ENCODE results near the gene ANO7. TPM values are rescaled to one million over a fixed set of nuclear protein-coding genes. Genes with fewer than 3 reads are reported as not detected.

ANO7 gene
- total RNA-seq, 1 donor from 2014 or later = 3.3 TPM

GRCh38 chr2:241213041-241213440 is 24.6 kb downstream of the ANO7 start:
- Mint-ChIP-seq H3K4me3 (no peak overlapping the region), H3K27me3 (peaks cover 7% of the 10 kb centered on the region), H3K9me3 (no peaks in the 10 kb centered on the region), H3K4me1 (ENCODE audit: unreplicated experiment) (no peaks in the 10 kb centered on the region), H3K27ac (no peak overlapping the region), H3K36me3 (no peaks in the 10 kb centered on the region)
- no peak for TF ChIP-seq CTCF (conservative IDR thresholded peaks at IDR 0.05)
- no peak for DNase-seq (ENCODE audit: extremely low spot score, unreplicated experiment)

- Mint-ChIP-seq H3K4me3 (no peak overlapping the region), H3K36me3 (no peaks in the 10 kb centered on the region), H3K4me1 (ENCODE audit: unreplicated experiment) (peaks cover 2% of the 10 kb centered on the region), H3K27me3 (peaks cover 7% of the 10 kb centered on the region), H3K9me3 (no peaks in the 10 kb centered on the region), H3K27ac (no peak overlapping the region)
- DNase-seq (ENCODE audit: extremely low spot score, unreplicated experiment) = no peak
- TF ChIP-seq CTCF (conservative IDR thresholded peaks at IDR 0.05) = no peak
Measured at GRCh38 chr2:241213567-241213966, 25.1 kb downstream of the ANO7 start.

GRCh38 chr2:241214209-241214608 is 25.7 kb downstream of the ANO7 start:
- H3K4me1 Mint-ChIP-seq (ENCODE audit: unreplicated experiment) = peaks cover 9% of the 10 kb centered on the region
- H3K36me3 Mint-ChIP-seq = no peaks in the 10 kb centered on the region
- no peak overlapping the region for H3K27ac Mint-ChIP-seq
- no peak overlapping the region for H3K4me3 Mint-ChIP-seq
- no peak for TF ChIP-seq CTCF (conservative IDR thresholded peaks at IDR 0.05)
- no peaks in the 10 kb centered on the region for H3K9me3 Mint-ChIP-seq
- no peak for DNase-seq (ENCODE audit: extremely low spot score, unreplicated experiment)
- H3K27me3 Mint-ChIP-seq = peaks cover 7% of the 10 kb centered on the region

- Mint-ChIP-seq H3K27ac (no peak overlapping the region), H3K4me3 (no peak overlapping the region), H3K27me3 (peaks cover 7% of the 10 kb centered on the region), H3K4me1 (ENCODE audit: unreplicated experiment) (peaks cover 11% of the 10 kb centered on the region), H3K36me3 (no peaks in the 10 kb centered on the region), H3K9me3 (no peaks in the 10 kb centered on the region)
- no peak for TF ChIP-seq CTCF (conservative IDR thresholded peaks at IDR 0.05)
- no peak for DNase-seq (ENCODE audit: extremely low spot score, unreplicated experiment)
Measured at GRCh38 chr2:241214766-241215165, 26.3 kb downstream of the ANO7 start.

GRCh38 chr2:241215421-241215820 is 26.9 kb downstream of the ANO7 start:
- Mint-ChIP-seq H3K36me3 (peaks cover 4% of the 10 kb centered on the region), H3K4me1 (ENCODE audit: unreplicated experiment) (peaks cover 11% of the 10 kb centered on the region), H3K9me3 (no peaks in the 10 kb centered on the region), H3K27me3 (peaks cover 7% of the 10 kb centered on the region), H3K27ac (no peak overlapping the region), H3K4me3 (no peak overlapping the region)
- TF ChIP-seq CTCF (conservative IDR thresholded peaks at IDR 0.05) = no peak
- no peak for DNase-seq (ENCODE audit: extremely low spot score, unreplicated experiment)

- DNase-seq (ENCODE audit: extremely low spot score, unreplicated experiment) = no peak
- H3K27me3 Mint-ChIP-seq = peaks cover 7% of the 10 kb centered on the region
- H3K36me3 Mint-ChIP-seq = peaks cover 4% of the 10 kb centered on the region
- peaks cover 11% of the 10 kb centered on the region for H3K4me1 Mint-ChIP-seq (ENCODE audit: unreplicated experiment)
- H3K27ac Mint-ChIP-seq = peak overlapping the region; percentile 61
- H3K4me3 Mint-ChIP-seq = peak overlapping the region; percentile 78
- no peak for TF ChIP-seq CTCF (conservative IDR thresholded peaks at IDR 0.05)
- no peaks in the 10 kb centered on the region for H3K9me3 Mint-ChIP-seq
Measured at GRCh38 chr2:241216211-241216761, 27.8 kb downstream of the ANO7 start.

Measured in type B pancreatic cell (in vitro differentiated cells).